HG02623 (cell line): ENCODE results near the gene WWOX.
"Not testable (repeated sequence)": the region's sequence is repeated elsewhere in the genome, so short reads cannot be mapped to it uniquely, and the experiment has no call there.

Experiments used
- ATAC-seq: cut with Tn5 transposase; IDR thresholded peaks from one replicate; pipeline ENCODE4 v1.9.1; 2021; ENCODE audit warnings: moderate library complexity; ENCODE audit not compliant: unreplicated experiment

The WWOX gene

GRCh38 chr16:79018650-79019429, 919.4 kb downstream of the WWOX start:
- ATAC-seq = no peak

DNA sequence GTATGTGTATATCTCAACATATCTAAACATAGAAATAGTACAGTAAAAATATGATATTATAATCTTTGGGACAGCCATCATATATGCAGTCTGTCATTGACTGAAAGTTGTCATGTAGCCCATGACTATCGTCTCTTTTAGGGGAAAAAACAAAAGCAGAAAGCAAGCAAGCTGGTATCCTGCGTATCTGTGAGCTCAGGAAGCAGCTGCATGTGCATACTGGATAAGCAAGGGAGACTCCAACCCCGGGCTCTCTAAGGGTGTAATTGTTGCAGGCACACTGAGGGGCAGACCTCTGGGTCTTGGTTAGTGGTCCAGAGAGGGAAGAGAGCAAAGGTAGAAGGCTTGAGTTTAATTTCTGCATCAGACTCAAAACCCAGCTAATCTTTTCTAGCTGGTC, 920.0 kb downstream of the WWOX start:
- ATAC-seq = no peak

DNA sequence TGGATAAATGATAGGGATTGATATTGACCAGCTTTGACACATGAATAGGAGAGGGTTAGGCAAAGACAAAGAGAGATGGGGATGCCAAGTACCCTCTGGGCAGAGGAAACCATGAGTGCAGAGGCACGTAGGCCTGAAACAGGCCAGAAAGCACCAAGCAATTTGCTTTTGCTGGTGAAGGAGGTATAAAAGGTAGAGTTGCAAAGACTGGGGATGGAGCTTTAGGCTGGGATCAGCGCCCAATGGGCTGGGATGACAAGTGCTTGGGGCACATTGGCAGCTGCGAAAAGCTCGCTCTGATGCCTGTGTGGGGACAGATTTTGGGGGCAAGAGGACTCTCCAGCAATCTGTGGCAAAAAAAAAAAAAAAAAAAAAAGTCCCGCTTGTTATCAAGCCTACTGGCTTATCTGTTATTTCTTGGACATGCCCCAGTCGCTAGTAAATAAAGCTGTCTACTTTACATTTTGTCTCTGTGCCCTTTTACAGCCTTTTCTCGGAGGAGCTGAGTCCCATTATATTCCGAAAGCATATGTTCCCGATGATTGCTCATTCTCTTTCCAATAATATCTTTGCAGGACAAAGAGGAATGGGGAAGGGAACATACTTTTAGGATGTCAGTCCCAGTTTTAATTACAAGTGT, 922.7 kb downstream of the WWOX start:
- ATAC-seq = no peak

DNA sequence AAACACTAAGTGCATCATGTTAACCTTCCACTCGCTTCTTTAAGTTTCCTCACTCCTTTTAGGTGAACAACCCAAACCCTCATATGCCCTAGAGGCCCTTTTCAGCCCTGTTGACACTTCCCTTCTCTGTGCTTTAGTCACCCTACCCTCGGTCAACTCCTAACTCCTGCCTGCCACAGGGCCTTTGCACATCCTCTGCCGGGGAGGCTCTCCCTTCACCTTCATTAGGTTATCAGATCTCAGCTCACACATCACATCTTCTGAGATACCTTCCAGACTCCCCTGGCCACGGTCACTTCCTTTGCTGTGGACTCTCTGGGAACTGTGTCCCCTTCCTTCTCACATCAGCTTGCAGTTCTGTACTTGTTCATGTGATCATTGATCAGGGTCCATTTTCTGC, 926.7 kb downstream of the WWOX start:
- ATAC-seq = no peak

- no peak for ATAC-seq
These were observed 937.1 kb downstream of the WWOX start for GRCh38 chr16:79036541-79036940.

- ATAC-seq = no peak
These were observed 938.3 kb downstream of the WWOX start for GRCh38 chr16:79037521-79038373.

DNA sequence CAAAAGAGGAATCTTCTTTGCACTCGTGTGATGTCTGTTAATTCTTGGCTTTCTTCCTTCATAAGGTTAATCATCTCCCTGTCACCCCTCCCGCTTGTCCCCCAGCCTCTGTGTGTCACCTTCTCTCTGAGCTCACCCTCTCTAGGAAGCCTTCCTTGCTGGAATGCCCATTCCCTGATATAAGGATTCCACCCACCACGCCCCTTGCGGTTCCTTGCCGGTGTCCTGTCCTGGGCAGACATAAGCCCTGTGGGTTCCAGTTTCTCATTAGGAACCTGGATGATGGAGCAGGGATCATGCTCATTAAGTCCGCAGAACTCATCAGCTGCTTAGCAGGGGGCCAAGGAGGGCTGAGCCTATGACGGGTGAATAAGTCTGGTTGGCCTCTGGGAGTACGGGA, 941.8 kb downstream of the WWOX start:
- ATAC-seq = no peak

DNA sequence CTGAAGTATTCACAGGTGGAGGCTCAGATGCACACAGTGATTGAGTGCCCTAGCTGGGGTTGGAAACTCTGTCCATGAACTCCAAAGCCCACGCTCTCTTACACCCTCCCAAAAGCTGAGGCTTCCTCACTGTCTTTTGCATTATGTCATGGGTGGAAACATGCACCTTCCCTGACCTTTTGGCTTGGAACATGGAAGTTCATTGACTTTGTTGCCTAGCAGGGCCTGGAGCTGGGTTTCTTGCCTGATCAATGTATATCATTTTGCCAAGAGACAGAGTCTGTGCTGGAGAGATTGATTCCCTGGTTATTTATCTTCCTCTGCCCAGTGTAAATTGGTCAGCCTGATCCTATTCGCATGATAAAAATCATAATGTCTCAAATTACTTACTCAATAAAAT, 942.7 kb downstream of the WWOX start:
- no peak for ATAC-seq

DNA sequence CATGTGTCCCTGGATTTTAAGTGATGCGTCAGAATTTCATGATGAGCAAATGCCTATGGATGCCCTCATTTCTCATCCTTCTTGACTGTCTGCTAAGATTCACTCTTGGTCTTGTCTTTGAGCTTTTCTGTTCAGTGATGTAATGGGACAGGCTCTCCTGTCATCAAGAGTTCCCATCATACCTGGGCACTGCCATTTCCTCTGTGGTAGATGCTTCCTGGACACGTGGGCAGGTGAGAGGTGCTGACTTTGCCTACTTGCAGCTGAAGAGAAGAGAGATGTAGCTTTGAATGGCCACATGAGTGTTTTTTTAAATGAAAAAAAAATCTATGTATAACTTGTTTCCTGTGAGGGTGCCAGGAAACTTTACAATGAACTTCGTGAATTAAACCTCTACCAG, 943.4 kb downstream of the WWOX start:
- no peak for ATAC-seq

GRCh38 chr16:79045191-79045590, 945.7 kb downstream of the WWOX start:
- no peak for ATAC-seq

GRCh38 chr16:79047337-79047736, 947.9 kb downstream of the WWOX start:
- ATAC-seq = no peak

DNA sequence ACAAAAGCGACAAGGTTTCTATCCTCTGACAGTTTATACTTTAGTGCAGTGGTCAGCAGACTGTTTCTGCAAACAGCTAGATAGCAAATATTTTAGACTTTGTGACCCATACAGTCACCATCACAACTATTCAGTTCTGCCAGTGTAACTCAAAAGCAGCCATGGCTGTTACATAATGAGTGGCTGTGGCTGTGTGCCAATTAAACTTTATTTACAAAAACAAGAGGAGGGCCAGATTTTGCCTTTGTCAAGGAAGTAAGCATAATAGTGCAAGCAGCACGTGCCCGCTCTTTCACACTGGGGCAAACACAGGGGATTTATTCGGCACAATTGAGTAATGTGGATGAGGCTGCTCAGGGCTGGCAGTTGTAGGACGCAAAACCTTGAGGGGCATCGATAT, 949.6 kb downstream of the WWOX start:
- ATAC-seq = no peak

- ATAC-seq = no peak
These were observed 950.6 kb downstream of the WWOX start for GRCh38 chr16:79050063-79050462.

DNA sequence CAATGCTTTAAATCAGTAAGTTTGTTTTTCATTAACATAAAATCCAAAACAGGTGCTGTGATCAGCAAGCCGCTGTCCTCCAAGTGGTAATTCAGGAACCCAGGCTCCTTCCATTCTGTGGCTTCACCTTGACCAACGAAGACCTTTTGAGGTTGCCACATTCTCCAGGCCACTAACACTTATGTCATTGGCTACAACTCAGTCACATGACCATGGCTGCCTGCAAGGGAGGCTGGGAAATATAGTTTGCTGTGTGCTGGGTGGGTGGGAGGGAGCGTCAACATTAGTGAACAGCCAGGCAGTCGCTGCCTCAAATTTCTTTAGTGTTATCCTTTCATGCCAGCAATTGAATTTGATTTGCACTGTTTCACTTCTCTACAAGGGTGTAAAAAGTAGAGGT, 951.9 kb downstream of the WWOX start:
- no peak for ATAC-seq

DNA sequence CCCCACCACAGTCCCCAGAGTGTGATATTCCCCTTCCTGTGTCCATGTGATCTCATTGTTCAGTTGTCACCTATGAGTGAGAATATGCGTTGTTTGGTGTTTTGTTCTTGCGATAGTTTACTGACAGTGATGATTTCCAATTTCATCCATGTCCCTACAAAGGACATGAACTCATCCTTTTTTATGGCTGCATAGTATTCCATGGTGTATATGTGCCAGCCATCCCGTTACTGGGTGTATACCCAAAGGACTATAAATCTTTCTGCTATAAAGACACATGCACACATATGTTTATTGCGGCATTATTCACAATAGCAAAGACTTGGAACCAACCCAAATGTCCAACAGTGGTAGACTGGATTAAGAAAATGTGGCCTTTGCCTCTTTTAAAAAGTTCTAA, 952.7 kb downstream of the WWOX start:
- ATAC-seq = not testable (repeated sequence)

GRCh38 chr16:79053577-79053976, 954.1 kb downstream of the WWOX start:
- ATAC-seq = no peak

DNA sequence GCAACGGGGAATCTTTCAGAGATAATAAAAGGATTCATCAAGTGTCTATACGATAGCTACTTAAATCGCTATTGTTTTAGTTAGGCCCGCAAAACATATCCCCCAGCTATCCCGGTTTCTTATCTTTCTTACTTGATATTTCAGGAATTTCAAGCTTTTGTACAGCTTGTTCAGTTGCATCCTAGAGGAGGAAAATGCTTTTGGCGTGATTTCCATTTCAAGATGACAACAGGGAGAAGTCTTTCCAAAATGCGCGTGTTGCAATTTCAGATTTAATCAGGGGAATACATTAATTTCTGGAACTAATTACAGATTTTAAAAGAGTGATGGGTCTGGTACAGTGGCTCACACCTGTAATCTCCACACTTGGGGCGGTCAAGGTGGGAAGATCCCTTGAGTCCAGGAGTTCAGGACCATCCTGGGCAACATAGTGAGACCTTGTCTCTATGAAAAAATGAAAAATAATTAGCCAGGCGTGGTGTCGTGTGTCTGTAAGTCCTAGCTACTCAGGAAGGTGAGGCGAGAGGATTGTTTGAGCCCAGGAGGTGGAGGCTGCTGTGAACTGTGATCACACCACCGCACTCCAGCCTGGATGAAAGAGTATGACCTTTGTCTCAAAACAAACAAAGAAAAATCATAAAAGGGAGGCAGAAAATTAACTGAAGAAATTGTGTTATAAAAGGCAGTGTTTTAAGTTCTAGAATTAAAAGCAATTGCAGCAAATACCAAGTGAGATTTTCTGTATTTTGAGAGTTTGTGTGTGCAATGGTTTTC, 954.9 kb downstream of the WWOX start:
- no peak for ATAC-seq

- ATAC-seq = no peak
These were observed 956.0 kb downstream of the WWOX start for GRCh38 chr16:79055251-79055970.

- ATAC-seq = no peak
These were observed 961.7 kb downstream of the WWOX start for GRCh38 chr16:79061181-79061580.

- no peak for ATAC-seq
These were observed 962.9 kb downstream of the WWOX start for GRCh38 chr16:79062336-79062735.
